HG02610 (cell line): ENCODE measurements around the gene TMEM131.
"Not testable (repeated sequence)": the region's sequence is repeated elsewhere in the genome, so short reads cannot be mapped to it uniquely, and the experiment has no call there.

Source experiments
- ATAC-seq: cut with Tn5 transposase; IDR thresholded peaks from one replicate; pipeline ENCODE4 v1.9.1; 2021; ENCODE audit warnings: mild to moderate bottlenecking, moderate library complexity; ENCODE audit not compliant: unreplicated experiment

The TMEM131 gene

GRCh38 chr2:98025481-98026037 is 29.8 kb upstream of the TMEM131 start:
- no peak for ATAC-seq

- ATAC-seq, result not testable (repeated sequence)
Measured at GRCh38 chr2:98022067-98022466, 26.3 kb upstream of the TMEM131 start.

GRCh38 chr2:98020992-98021713 is 25.4 kb upstream of the TMEM131 start:
- ATAC-seq, result no peak

GRCh38 chr2:98020516-98020915 is 24.8 kb upstream of the TMEM131 start:
- ATAC-seq, result no peak

- ATAC-seq, result no peak
Measured at GRCh38 chr2:98016908-98017670, 21.3 kb upstream of the TMEM131 start.

- ATAC-seq, result no peak
Measured at GRCh38 chr2:98015671-98016070, 19.9 kb upstream of the TMEM131 start.

- no peak for ATAC-seq
Measured at GRCh38 chr2:98014379-98014778, 18.6 kb upstream of the TMEM131 start.

- ATAC-seq, result peak; percentile 40
Measured at GRCh38 chr2:98013407-98014042, 17.8 kb upstream of the TMEM131 start.

- ATAC-seq, result peak; percentile 69
Measured at GRCh38 chr2:98012561-98012991, 16.8 kb upstream of the TMEM131 start.

- ATAC-seq, result no peak
Measured at GRCh38 chr2:98009887-98010760, 14.4 kb upstream of the TMEM131 start.

GRCh38 chr2:98008415-98008814 is 12.7 kb upstream of the TMEM131 start:
- ATAC-seq, result no peak

GRCh38 chr2:98006378-98006777 is 10.6 kb upstream of the TMEM131 start:
- no peak for ATAC-seq

GRCh38 chr2:98004613-98005012 is 8.9 kb upstream of the TMEM131 start:
- no peak for ATAC-seq

- no peak for ATAC-seq
Measured at GRCh38 chr2:98004047-98004446, 8.3 kb upstream of the TMEM131 start.

- no peak for ATAC-seq
Measured at GRCh38 chr2:97999536-97999935, 3.8 kb upstream of the TMEM131 start.

- ATAC-seq, result no peak
Measured at GRCh38 chr2:97998431-97999005, 2.8 kb upstream of the TMEM131 start.

- ATAC-seq, result no peak
Measured at GRCh38 chr2:97997784-97998392, 2.1 kb upstream of the TMEM131 start.

- ATAC-seq, result no peak
Measured at GRCh38 chr2:97996679-97997078, 931 bp upstream of the TMEM131 start.

GRCh38 chr2:97995026-97995733 is 568 bp downstream of the TMEM131 start:
- peak; percentile 27 for ATAC-seq
